Adrenal gland (tissue), 5 donors: Measurements from ENCODE around the gene KCNAB1.

Experiments
- CTCF ChIP-seq, 6 experiments: fragments of 450-650 bp in 4 of 6; fragments of 200-600 bp in 2 of 6; sonication (generic) in 1 of 6; IDR thresholded peaks; 1 replicate in 5 of 6; 2 replicates in 1 of 6; pipeline versions ENCODE4 v1.5.1 to v1.8.0; 2016 to 2021; ENCODE audit warnings: antibody characterized with exemption in 6 of 6, mild to moderate bottlenecking in 2 of 6, moderate library complexity in 1 of 6
- POLR2A ChIP-seq, 2 donors: fragments of 450-650 bp; IDR thresholded peaks; one replicate each; pipeline ENCODE4 v1.6.1; 2017; ENCODE audit warnings: antibody characterized with exemption in 2 of 2, mild to moderate bottlenecking in 2 of 2, moderate library complexity in 1 of 2
- donor health status: DM: no; HTN: no; CAD: no.

GRCh38 chr3:156311431-156311830 lies 191.1 kb downstream of the KCNAB1 start:
- TF ChIP-seq CTCF (IDR thresholded peaks at IDR 0.05) (no peak), POLR2A (IDR thresholded peaks at IDR 0.05) (no peak)
